H1 (cell line): ENCODE data around the gene RPL14. TPM values are rescaled to one million over a fixed set of nuclear protein-coding genes. Genes with fewer than 3 reads are reported as not detected.

ENCODE experiments used
- CTCF ChIA-PET: fragments of 300-600 bp; sonication (Branson Sonifier 250); formaldehyde crosslinking; loops from one replicate; lab custom pipeline; 2021; ENCODE audit not compliant: partially characterized antibody; lab: Charles Lee
- POLR2A ChIA-PET: fragments of 300-600 bp; sonication (Branson Sonifier 250); formaldehyde crosslinking; loops from one replicate; lab custom pipeline; 2021; ENCODE audit warnings: inconsistent platforms; ENCODE audit not compliant: partially characterized antibody; lab: Charles Lee
- DNase-seq, 2 experiments: peaks; one replicate each; pipeline versions ENCODE4 v3.0.0 to v3.0.0-alpha.2; 2010 to 2022; ENCODE audit warnings: low spot score in 2 of 2, low read depth in 1 of 2, mixed read lengths in 1 of 2
- FAIRE-seq: peaks from 2 replicates; lab custom pipeline; 2011; peaks lifted over from hg19 to GRCh38; lab: Jason Lieb, UNC
- H2AFZ ChIP-seq: 2 replicates; pipeline ENCODE4 v1.8.1; 2012; ENCODE audit warnings: low read length, inconsistent platforms
- H2AK5ac ChIP-seq: 2 replicates; pipeline ENCODE4 v1.6.1; 2013; ENCODE audit warnings: low read depth, low read length
- H2BK120ac ChIP-seq: replicated peaks from 2 replicates; pipeline ENCODE3; 2013; ENCODE audit warnings: low read depth, low read length, inconsistent platforms
- H2BK12ac ChIP-seq: 2 replicates; pipeline ENCODE4 v1.6.1; 2013; ENCODE audit warnings: low read depth, low read length
- H2BK15ac ChIP-seq: 2 replicates; pipeline ENCODE4 v1.6.1; 2013; ENCODE audit warnings: low read length
- H2BK20ac ChIP-seq: 2 replicates; pipeline ENCODE4 v1.6.1; 2013; ENCODE audit warnings: low read length
- H2BK5ac ChIP-seq: 2 replicates; pipeline ENCODE4 v1.6.1; 2013; ENCODE audit warnings: low read depth, low read length
- H3K14ac ChIP-seq: 2 replicates; pipeline ENCODE4 v1.6.1; 2013; ENCODE audit warnings: inconsistent platforms; ENCODE audit not compliant: insufficient read length
- H3K18ac ChIP-seq: 2 replicates; pipeline ENCODE4 v1.6.1; 2013; ENCODE audit warnings: low read length; ENCODE audit errors: extremely low read depth
- H3K23ac ChIP-seq: 2 replicates; pipeline ENCODE4 v1.6.1; 2013; ENCODE audit warnings: inconsistent platforms; ENCODE audit not compliant: insufficient read length
- H3K23me2 ChIP-seq: 2 replicates; pipeline ENCODE4 v1.6.1; 2013; ENCODE audit warnings: low read depth, low read length
- H3K27ac ChIP-seq: 2 replicates; pipeline ENCODE4 v1.6.1; 2011; ENCODE audit warnings: low read depth, low read length, inconsistent platforms
- H3K27me3 ChIP-seq, 4 experiments: replicated peaks in 1 of 4; 1 replicate in 1 of 4; 2 replicates in 3 of 4; pipeline versions ENCODE4 v1.6.1 to v1.8.1; 2011 to 2013; ENCODE audit warnings: low read length in 3 of 4, mild to moderate bottlenecking in 3 of 4, inconsistent platforms in 2 of 4, mixed read lengths in 2 of 4, moderate library complexity in 1 of 4; ENCODE audit not compliant: control insufficient read depth in 3 of 4, insufficient read depth in 3 of 4; ENCODE audit errors: extremely low read depth in 1 of 4
- H3K36me3 ChIP-seq, 4 experiments: 2 replicates each; pipeline versions ENCODE4 v1.6.1 to v1.8.1; 2011 to 2013; ENCODE audit warnings: mild to moderate bottlenecking in 4 of 4, low read length in 3 of 4, moderate library complexity in 2 of 4, control low read depth in 1 of 4, inconsistent platforms in 1 of 4; ENCODE audit not compliant: insufficient read depth in 4 of 4, control insufficient read depth in 2 of 4
- H3K4ac ChIP-seq: replicated peaks from 2 replicates; pipeline ENCODE3; 2013; ENCODE audit warnings: low read length, low read depth, mixed read lengths, inconsistent platforms; ENCODE audit not compliant: insufficient read length
- H3K4me1 ChIP-seq, 4 experiments: replicated peaks in 1 of 4; 1 replicate in 1 of 4; 2 replicates in 3 of 4; pipeline versions ENCODE4 v1.6.1 to v1.8.1; 2011 to 2013; ENCODE audit warnings: low read length in 3 of 4, inconsistent platforms in 2 of 4, mixed read lengths in 1 of 4; ENCODE audit not compliant: insufficient read depth in 4 of 4, control insufficient read depth in 3 of 4
- H3K4me2 ChIP-seq, 2 experiments: 2 replicates each; pipeline versions ENCODE4 v1.6.1 to v1.8.1; 2011 to 2013; ENCODE audit warnings: low read depth in 2 of 2, low read length in 2 of 2, control low read depth in 1 of 2, inconsistent platforms in 1 of 2, mild to moderate bottlenecking in 1 of 2; ENCODE audit not compliant: insufficient read depth in 1 of 2
- H3K4me3 ChIP-seq, 4 experiments: fragments of 200-600, 300-600 bp in 1 of 4; sonication (generic), shearing (Covaris generic), sonication (Bioruptor Twin) in 1 of 4; 2 replicates each; pipeline versions ENCODE4 v1.5.1 to v1.8.1; 2011 to 2016; ENCODE audit warnings: low read length in 4 of 4, low read depth in 3 of 4, control low read depth in 2 of 4, inconsistent platforms in 2 of 4, mild to moderate bottlenecking in 2 of 4, mixed read lengths in 1 of 4, moderate library complexity in 1 of 4; ENCODE audit not compliant: insufficient read depth in 2 of 4; ENCODE audit errors: extremely low read depth in 1 of 4
- H3K56ac ChIP-seq: replicated peaks from 2 replicates; pipeline ENCODE3; 2013; ENCODE audit warnings: low read depth, mild to moderate bottlenecking, mixed read lengths, low read length, inconsistent platforms; ENCODE audit not compliant: insufficient read length
- H3K79me1 ChIP-seq: 2 replicates; pipeline ENCODE4 v1.6.1; 2013; ENCODE audit warnings: low read depth, low read length, control low read depth
- H3K79me2 ChIP-seq, 2 experiments: 2 replicates each; pipeline versions ENCODE4 v1.6.1 to v1.8.1; 2012 to 2013; ENCODE audit warnings: low read length in 2 of 2, mild to moderate bottlenecking in 2 of 2, inconsistent platforms in 1 of 2; ENCODE audit not compliant: insufficient read depth in 2 of 2, control insufficient read depth in 1 of 2
- H3K9ac ChIP-seq, 4 experiments: replicated peaks in 1 of 4; 1 replicate in 1 of 4; 2 replicates in 3 of 4; pipeline versions ENCODE4 v1.6.1 to v1.8.1; 2011 to 2013; ENCODE audit warnings: low read depth in 3 of 4, low read length in 3 of 4, control low read depth in 2 of 4, mild to moderate bottlenecking in 2 of 4, moderate library complexity in 2 of 4, inconsistent platforms in 1 of 4; ENCODE audit errors: extremely low read depth in 1 of 4
- H3K9me3 ChIP-seq, 2 experiments: 2 replicates each; pipeline versions ENCODE4 v1.6.1 to v1.8.1; 2012 to 2013; ENCODE audit warnings: mild to moderate bottlenecking in 2 of 2, moderate library complexity in 2 of 2, control low read depth in 1 of 2, inconsistent platforms in 1 of 2, low read depth in 1 of 2, low read length in 1 of 2, mixed read lengths in 1 of 2; ENCODE audit not compliant: insufficient read depth in 2 of 2
- H4K20me1 ChIP-seq, 2 experiments: replicated peaks in 1 of 2; 2 replicates each; pipeline versions ENCODE3 to v1.8.1; 2011 to 2013; ENCODE audit warnings: inconsistent platforms in 2 of 2, low read length in 2 of 2, mild to moderate bottlenecking in 1 of 2; ENCODE audit not compliant: insufficient read depth in 2 of 2, control insufficient read depth in 1 of 2
- H4K5ac ChIP-seq: 2 replicates; pipeline ENCODE4 v1.6.1; 2013; ENCODE audit warnings: low read length, low read depth, mixed read lengths, inconsistent platforms; ENCODE audit not compliant: insufficient read length
- H4K8ac ChIP-seq: 2 replicates; pipeline ENCODE4 v1.8.0; 2013; ENCODE audit warnings: mild to moderate bottlenecking, moderate library complexity, low read length, inconsistent platforms; ENCODE audit not compliant: insufficient read depth; ENCODE audit errors: extremely low read depth
- H4K91ac ChIP-seq: replicated peaks from 2 replicates; pipeline ENCODE3; 2013; ENCODE audit warnings: low read length, mixed read lengths, inconsistent platforms; ENCODE audit not compliant: insufficient read length
- GABPA ChIP-seq: IDR thresholded peaks from 2 replicates; pipeline ENCODE4 v1.6.1; 2011; ENCODE audit warnings: mild to moderate bottlenecking, low read length, moderate library complexity, borderline replicate concordance; ENCODE audit not compliant: insufficient read depth
- HDAC2 ChIP-seq, 2 experiments: fragments of 300-600 bp in 1 of 2; sonication (generic) in 1 of 2; IDR thresholded peaks; 2 replicates each; pipeline ENCODE4 v1.6.1; 2011 to 2012; ENCODE audit warnings: low read depth in 2 of 2, low read length in 2 of 2, mild to moderate bottlenecking in 2 of 2, moderate library complexity in 2 of 2, borderline replicate concordance in 1 of 2, inconsistent platforms in 1 of 2
- MAFK ChIP-seq: IDR thresholded peaks from 2 replicates; pipeline ENCODE4 v1.6.1; 2012; ENCODE audit warnings: low read depth, mild to moderate bottlenecking, improper control_type of control experiment, low read length
- PHF8 ChIP-seq: fragments of 200-600 bp; sonication (generic); conservative IDR thresholded peaks from 2 replicates; pipeline ENCODE4 v1.7.1; 2012; ENCODE audit warnings: low read depth, mild to moderate bottlenecking, inconsistent platforms, low read length, moderate library complexity
- POLR2A ChIP-seq, 2 experiments: IDR thresholded peaks; 1 replicate in 1 of 2; 2 replicates in 1 of 2; pipeline ENCODE4 v1.6.1; 2011; ENCODE audit warnings: low read depth in 2 of 2, low read length in 2 of 2, mild to moderate bottlenecking in 2 of 2; ENCODE audit errors: control extremely low read depth in 1 of 2
- SIN3A ChIP-seq, 2 experiments: IDR thresholded peaks in 1 of 2; conservative IDR thresholded peaks in 1 of 2; 2 replicates each; pipeline ENCODE4 v1.6.1; 2011 to 2012; ENCODE audit warnings: low read length in 2 of 2, improper control_type of control experiment in 1 of 2, low read depth in 1 of 2, mild to moderate bottlenecking in 1 of 2
- SP2 ChIP-seq: IDR thresholded peaks from 2 replicates; pipeline ENCODE4 v1.6.1; 2012; ENCODE audit warnings: mild to moderate bottlenecking, low read length, inconsistent platforms
- TAF1 ChIP-seq: IDR thresholded peaks from 2 replicates; pipeline ENCODE4 v1.6.1; 2011; ENCODE audit warnings: mild to moderate bottlenecking, low read depth, low read length
- TAF7 ChIP-seq: optimal IDR thresholded peaks from 2 replicates; pipeline ENCODE3; 2011; ENCODE audit warnings: low read depth, mild to moderate bottlenecking, inconsistent platforms, low read length, moderate library complexity, borderline replicate concordance
- TBP ChIP-seq: IDR thresholded peaks from 2 replicates; pipeline ENCODE4 v1.6.1; 2011; ENCODE audit warnings: low read depth, low read length, improper control_type of control experiment
- WGBS, 2 experiments: shearing (Covaris generic) in 1 of 2; methylation state at CpG; one replicate each; pipeline versions ENCODE4 v1.1.6 to v1.1.7; 2013 to 2015; ENCODE audit warnings: low lambda C conversion rate in 2 of 2, mixed read lengths in 2 of 2, inconsistent platforms in 1 of 2, low coverage in 1 of 2, missing lambda C conversion rate in 1 of 2; ENCODE audit not compliant: insufficient replicate concordance in 2 of 2, insufficient coverage in 1 of 2, insufficient read length in 1 of 2; ENCODE audit errors: extremely low coverage in 1 of 2, missing lambda C conversion rate in 1 of 2; 5-methylcytosine and 5-hydroxymethylcytosine counted together
- polyA plus RNA-seq, 7 experiments: library from polyadenylated mRNA; depleted of rRNA in 3 of 7; stranded (reverse) in 5 of 7; unstranded in 2 of 7; fragments of >200 nt in 5 of 7; fragments of 200-250 nt in 2 of 7; gene quantifications; 1 replicate in 5 of 7; 2 replicates in 1 of 7; 4 replicates in 1 of 7; pipeline versions ENCODE4 v1.2.1 to v1.2.3, GENCODE V29; 2011 to 2013; ENCODE audit warnings: missing spikeins in 2 of 7, mixed read lengths in 2 of 7
- total RNA-seq: library from RNA; stranded (reverse); fragmentation: NEBNext Ultra II Directional; extraction: Animal tissue kit (Norgen Biotek cat#: 25700); gene quantifications from 2 replicates; pipeline ENCODE4 v1.2.1, GENCODE V29; 2021

RPL14 gene
- total and polyA plus RNA-seq, 2 of the 8 experiments (the other 6 are each of a cell fraction or from before 2014, with no cell fraction given), result 1,192 to 2,341 TPM

DNA sequence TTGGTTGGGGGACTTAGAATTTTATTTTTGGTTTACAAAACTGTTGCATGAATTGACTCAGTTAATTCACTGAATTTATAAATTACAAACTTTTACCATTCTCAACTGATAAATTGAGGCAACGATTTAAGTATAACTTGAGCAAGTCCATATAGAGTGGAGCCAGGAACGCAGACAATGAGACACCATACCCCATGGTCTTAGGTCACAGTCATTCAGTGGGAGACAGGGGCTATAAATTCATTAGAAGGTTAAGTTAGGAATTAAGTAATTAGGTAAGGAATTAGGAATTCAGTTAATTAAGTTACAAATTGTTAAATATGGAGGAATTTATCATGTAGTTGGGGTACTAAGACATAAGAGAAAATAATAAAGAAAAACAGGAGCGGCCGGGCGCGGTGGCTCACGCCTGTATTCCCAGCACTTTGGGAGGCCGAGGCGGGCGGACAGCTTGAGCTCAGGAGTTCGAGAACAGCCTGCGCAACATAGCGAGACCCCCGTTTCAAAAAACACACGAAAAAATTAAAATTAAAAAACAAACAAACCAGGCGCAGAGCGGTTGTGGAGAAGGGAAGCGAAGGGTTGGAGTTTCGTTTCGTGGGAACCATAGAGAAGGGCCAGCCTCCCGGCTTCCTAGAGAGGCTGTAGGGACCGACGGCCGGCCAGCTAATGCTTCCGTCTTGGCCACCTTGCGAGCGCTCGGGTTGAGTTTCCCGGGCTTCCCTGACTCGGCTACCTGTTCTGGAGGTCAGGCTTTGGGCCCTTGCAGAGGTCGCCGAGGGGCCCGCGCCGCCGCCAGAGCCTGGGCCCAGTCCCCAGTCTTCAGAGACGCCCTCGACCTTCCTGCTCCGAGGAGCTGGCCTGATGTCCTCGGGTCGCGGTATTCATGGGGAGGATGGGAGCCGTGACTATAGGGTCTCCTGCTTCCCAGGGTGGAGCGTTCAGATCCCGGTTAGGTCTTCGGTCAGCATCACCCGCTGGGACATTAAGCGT lies 19.6 kb downstream of the RPL14 start, which contains the start of gene ZNF619:
Gene ZNF619, plus strand, starts transcription at position 645 of the 993 bp plus-strand sequence. CDS start 858 bp downstream, outside the sequence.
- DNase-seq, result peak in 1 of 2 experiments; percentile 80
- ChIA-PET POLR2A (interaction anchor here (1.0 to 4.2 kb wide), 10 partner anchors 10 to 48 kb away, joined by 3 to 42 read pairs (median 7); partner anchors contain the start of genes RPL14, ZNF620 and ZNF621), CTCF (interaction anchor here (1.5 kb wide), 1 partner anchor 150 kb away, joined by 5 read pairs; no protein-coding TSS in a partner anchor)
- Histone ChIP-seq H4K8ac (peak within 1 kb of the TSS; percentile 85; the same call in 1 of the 2 replicates), H3K23me2 (no peaks in the 10 kb centered on the region), H2BK12ac (no peak within 1 kb of the TSS), H3K9ac (peak within 1 kb of the TSS in 3 of 4 experiments; percentile 58 to 77 (median 67); a peak in 4 of 7 replicates), H4K20me1 (no peaks in the 10 kb centered on the region), H2BK5ac (no peak within 1 kb of the TSS), H4K5ac (peak within 1 kb of the TSS; percentile 62), H3K27ac (peak within 1 kb of the TSS; percentile 67; the same call in 1 of the 2 replicates), H2BK120ac (no peak within 1 kb of the TSS), H3K79me2 (no peaks in the 10 kb centered on the region), H3K56ac (no peak within 1 kb of the TSS), H3K4me3 (peak within 1 kb of the TSS; percentile 36 to 88 (median 64)), H3K9me3 (no peaks in the 10 kb centered on the region), H3K36me3 (peaks cover 0 to 4% (median 0%) of the 10 kb centered on the region in 4 experiments; a peak in 1 of 8 replicates), H2AFZ (peak within 1 kb of the TSS; percentile 81), H3K14ac (no peak within 1 kb of the TSS), H3K23ac (no peak within 1 kb of the TSS), H3K27me3 (no peaks in the 10 kb centered on the region), H3K18ac (peak within 1 kb of the TSS; percentile 36), H2AK5ac (no peak within 1 kb of the TSS), H3K4ac (no peak within 1 kb of the TSS), H3K4me2 (peak within 1 kb of the TSS; percentile 63 to 82), H3K79me1 (no peaks in the 10 kb centered on the region), H2BK15ac (no peak within 1 kb of the TSS), H3K4me1 (peaks cover 0 to 8% (median 3%) of the 10 kb centered on the region in 4 experiments; a peak in 2 of 7 replicates), H2BK20ac (no peak within 1 kb of the TSS), H4K91ac (peak within 1 kb of the TSS; percentile 12)
- 58% methylated on average over 47 of the region's 48 CpGs; no CpG with 5 or more reads in 1 of the 2 experiments for WGBS, 2 experiments
- no peak for FAIRE-seq
- TF ChIP-seq SIN3A (conservative IDR thresholded peaks at IDR 0.05 in 1 of 2, IDR thresholded peaks at IDR 0.05 in 1 of 2; ENCODE audit: low read depth in 1 of 2, low read length in 2 of 2), result peak; percentile 60 to 63; a peak in 1 of 4 replicates
- peak in 1 of 2 experiments; percentile 60; a peak in 2 of 3 replicates for TF ChIP-seq POLR2A (IDR thresholded peaks at IDR 0.05; ENCODE audit: control extremely low read depth in 1 of 2, low read depth in 2 of 2, low read length in 2 of 2)
- no peak for TF ChIP-seq MAFK
- TF ChIP-seq GABPA, result no peak
- TF ChIP-seq TBP, result peak; percentile 72
- peak; percentile 79 for TF ChIP-seq TAF1
- no peak for TF ChIP-seq HDAC2 (IDR thresholded peaks at IDR 0.05; ENCODE audit: borderline replicate concordance in 1 of 2, low read depth in 2 of 2, low read length in 2 of 2)
- TF ChIP-seq SP2, result peak; percentile 78
- peak; percentile 58; the same call in 1 of the 2 replicates for TF ChIP-seq PHF8
- TF ChIP-seq TAF7, result peak; percentile 45
